Measurements from ENCODE around the gene FABP1. TPM values are rescaled to one million over a fixed set of nuclear protein-coding genes. Genes with fewer than 3 reads are reported as not detected.

The FABP1 gene
- total RNA-seq, 2 donors from 2014 or later = not detected

DNA sequence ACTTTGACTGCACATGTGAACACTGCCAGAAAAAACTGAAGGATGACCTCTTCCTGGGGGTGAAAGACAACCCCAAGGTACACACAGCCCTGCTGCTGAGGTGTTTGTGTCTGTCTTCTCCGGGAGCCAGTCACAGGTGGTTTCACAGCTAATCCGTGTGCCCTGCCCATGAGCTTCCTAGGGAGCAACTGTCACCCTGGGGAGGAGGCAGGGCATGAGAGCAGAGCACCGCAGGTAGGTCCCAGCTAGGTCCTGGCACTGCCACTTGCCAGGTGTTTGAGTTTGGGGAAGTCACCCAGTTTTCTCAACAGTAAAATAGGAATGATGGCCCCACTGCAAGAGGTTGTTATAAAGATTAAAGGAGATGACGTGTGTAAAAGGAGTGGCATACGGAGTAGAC lies 31.2 kb downstream of the FABP1 start:
- no peak for DNase-seq
- Mint-ChIP-seq H3K27me3 (ENCODE audit: low read depth) (no peaks in the 10 kb centered on the region), H3K4me3 (no peak overlapping the region), H3K9me3 (no peaks in the 10 kb centered on the region), H3K4me1 (ENCODE audit: low read depth) (peaks cover 4% of the 10 kb centered on the region), H3K27ac (no peak overlapping the region), H3K36me3 (ENCODE audit: insufficient read depth in 2 of 2) (no peaks in the 10 kb centered on the region)
- no peak for ATAC-seq (replicated peaks in 1 of 2)

DNA sequence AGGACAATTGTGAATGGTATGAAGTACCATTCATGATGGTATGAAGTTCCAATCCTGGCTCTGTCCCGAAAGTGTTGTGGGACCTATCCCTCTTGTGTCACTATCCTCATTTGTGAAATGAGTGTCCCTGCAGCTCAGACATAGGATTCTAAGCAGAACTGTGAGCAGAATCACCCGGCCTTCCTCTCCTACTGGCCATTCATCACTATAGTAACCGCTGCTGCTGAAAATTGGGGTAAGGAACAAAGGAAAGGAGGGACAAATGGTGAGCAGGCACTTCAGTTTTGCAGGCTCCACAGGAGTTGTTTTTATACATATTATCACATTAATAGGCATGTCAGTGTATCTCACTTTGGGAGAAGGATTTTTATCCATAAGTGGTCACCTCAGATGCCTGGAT lies 32.8 kb downstream of the FABP1 start:
- H3K4me1 Mint-ChIP-seq (ENCODE audit: low read depth) = peaks cover 15% of the 10 kb centered on the region
- ATAC-seq (replicated peaks in 1 of 2) (no peak), DNase-seq (no peak)
- no peak overlapping the region for H3K4me3 Mint-ChIP-seq
- H3K9me3 Mint-ChIP-seq = no peaks in the 10 kb centered on the region
- H3K36me3 Mint-ChIP-seq (ENCODE audit: insufficient read depth in 2 of 2) = no peaks in the 10 kb centered on the region
- no peaks in the 10 kb centered on the region for H3K27me3 Mint-ChIP-seq (ENCODE audit: low read depth)
- no peak overlapping the region for H3K27ac Mint-ChIP-seq

DNA sequence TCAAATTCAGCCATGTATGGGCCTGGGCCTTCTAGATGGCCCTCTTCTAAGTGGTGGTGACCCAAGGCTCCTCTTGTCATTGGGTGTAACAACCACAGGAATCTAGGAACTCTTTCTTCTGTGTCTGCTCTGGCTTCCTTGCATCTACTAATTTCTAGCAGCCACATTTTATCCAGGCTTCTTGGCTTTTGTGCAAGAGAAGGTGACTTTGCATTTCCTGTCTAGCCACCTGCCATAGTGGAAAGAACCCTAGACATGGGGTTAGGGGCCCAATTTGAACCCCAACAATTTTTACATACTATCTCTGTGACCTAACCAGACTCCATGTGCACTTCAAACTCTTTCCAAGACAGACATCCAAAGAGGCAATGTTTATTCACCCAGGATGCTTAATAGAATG lies 35.1 kb downstream of the FABP1 start:
- Mint-ChIP-seq H3K27me3 (ENCODE audit: low read depth) (no peaks in the 10 kb centered on the region), H3K36me3 (ENCODE audit: insufficient read depth in 2 of 2) (no peaks in the 10 kb centered on the region), H3K4me3 (no peak overlapping the region), H3K9me3 (no peaks in the 10 kb centered on the region), H3K27ac (no peak overlapping the region), H3K4me1 (ENCODE audit: low read depth) (peaks cover 17% of the 10 kb centered on the region)
- no peak for DNase-seq
- no peak for ATAC-seq (replicated peaks in 1 of 2)

DNA sequence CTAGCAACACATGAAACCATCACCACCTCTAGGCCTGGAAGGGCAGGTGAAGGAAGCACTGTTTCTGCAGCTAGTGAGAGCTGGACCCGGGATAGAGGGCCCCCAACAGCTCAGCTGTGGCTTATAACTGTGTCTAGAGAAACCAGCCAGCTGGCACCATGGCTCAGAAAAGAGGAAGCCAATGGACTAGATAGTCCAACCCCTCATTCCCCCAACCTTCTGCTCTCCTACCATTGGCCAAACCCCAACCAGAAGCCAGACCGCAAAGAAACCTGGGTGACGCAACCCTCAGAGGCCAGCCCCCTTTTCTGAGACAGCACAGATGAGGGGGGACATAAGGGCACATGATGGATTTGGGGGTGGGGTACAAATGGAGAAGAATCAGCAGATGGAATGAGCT lies 35.9 kb downstream of the FABP1 start:
- DNase-seq (no peak), ATAC-seq (replicated peaks in 1 of 2) (no peak)
- no peaks in the 10 kb centered on the region for H3K27me3 Mint-ChIP-seq (ENCODE audit: low read depth)
- peaks cover 17% of the 10 kb centered on the region for H3K4me1 Mint-ChIP-seq (ENCODE audit: low read depth)
- no peaks in the 10 kb centered on the region for H3K9me3 Mint-ChIP-seq
- H3K36me3 Mint-ChIP-seq (ENCODE audit: insufficient read depth in 2 of 2) = no peaks in the 10 kb centered on the region
- H3K4me3 Mint-ChIP-seq = no peak overlapping the region
- no peak overlapping the region for H3K27ac Mint-ChIP-seq

DNA sequence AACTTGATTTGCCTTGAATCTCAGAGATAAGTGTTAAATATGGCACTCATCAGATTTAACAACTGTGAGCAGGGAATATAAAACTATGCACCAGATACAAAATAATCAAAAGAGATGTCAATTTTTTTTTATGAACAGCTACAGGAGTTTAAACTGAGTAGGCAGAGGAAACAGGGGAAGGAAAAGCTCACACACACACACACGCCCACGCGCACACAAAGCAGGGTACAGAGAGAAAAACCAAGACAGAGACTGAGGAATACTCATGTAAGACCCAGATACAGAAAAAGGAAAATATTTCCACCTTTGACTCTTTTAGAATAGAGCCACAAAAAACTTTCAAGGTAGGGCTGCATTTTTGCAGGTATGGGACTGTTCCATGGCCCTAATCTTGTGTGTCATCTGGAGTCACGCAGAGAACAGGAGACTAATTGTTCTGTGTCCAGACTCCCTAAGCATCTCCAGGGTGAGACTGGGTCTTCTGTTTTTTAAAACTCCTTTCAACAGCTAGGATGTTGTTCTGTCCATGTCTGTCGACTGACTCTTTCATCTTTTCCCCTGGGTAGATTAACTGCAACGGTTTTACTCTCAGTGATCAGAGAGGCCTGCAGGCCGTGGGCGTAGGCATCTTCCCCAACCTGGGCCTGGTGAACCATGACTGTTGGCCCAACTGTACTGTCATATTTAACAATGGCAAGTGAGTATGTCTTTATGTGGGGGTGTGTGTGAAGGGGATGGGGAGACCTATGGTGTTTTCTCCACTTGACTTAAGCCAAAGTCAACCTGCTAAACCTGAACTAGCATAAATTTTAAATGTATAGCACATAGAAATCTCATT lies 37.2 kb downstream of the FABP1 start:
- peaks cover 17% of the 10 kb centered on the region for H3K4me1 Mint-ChIP-seq (ENCODE audit: low read depth)
- no peaks in the 10 kb centered on the region for H3K9me3 Mint-ChIP-seq
- ATAC-seq (replicated peaks in 1 of 2) = peak; percentile 64 to 73
- H3K4me3 Mint-ChIP-seq = peak overlapping the region; percentile 13 to 49
- no peaks in the 10 kb centered on the region for H3K36me3 Mint-ChIP-seq (ENCODE audit: insufficient read depth in 2 of 2)
- peak overlapping the region; percentile 81 for H3K27ac Mint-ChIP-seq
- peak; percentile 15 to 29 for DNase-seq
- H3K27me3 Mint-ChIP-seq (ENCODE audit: low read depth) = no peaks in the 10 kb centered on the region

DNA sequence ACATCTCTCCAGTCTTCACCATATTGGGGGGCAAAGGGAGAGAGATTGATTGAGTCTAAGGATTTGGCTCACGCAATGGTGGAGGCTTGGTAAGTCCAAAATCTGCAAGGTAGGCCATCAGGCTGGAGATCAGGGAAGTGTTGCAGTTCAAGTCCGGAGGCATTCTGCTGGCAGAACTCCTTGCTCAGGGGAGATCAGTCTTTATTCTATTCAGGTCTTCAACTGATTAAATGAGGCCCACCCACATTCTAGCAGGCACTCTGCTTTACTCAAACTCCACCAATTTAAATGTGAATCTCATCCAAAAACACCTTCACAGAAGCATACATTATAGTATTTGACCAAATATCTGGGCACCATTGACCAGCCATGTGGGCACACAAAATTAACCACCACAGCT lies 38.9 kb downstream of the FABP1 start:
- H3K4me1 Mint-ChIP-seq (ENCODE audit: low read depth) = peaks cover 17% of the 10 kb centered on the region
- no peaks in the 10 kb centered on the region for H3K9me3 Mint-ChIP-seq
- ATAC-seq (replicated peaks in 1 of 2) = no peak
- no peak overlapping the region for H3K27ac Mint-ChIP-seq
- no peaks in the 10 kb centered on the region for H3K27me3 Mint-ChIP-seq (ENCODE audit: low read depth)
- no peaks in the 10 kb centered on the region for H3K36me3 Mint-ChIP-seq (ENCODE audit: insufficient read depth in 2 of 2)
- no peak for DNase-seq
- no peak overlapping the region for H3K4me3 Mint-ChIP-seq

DNA sequence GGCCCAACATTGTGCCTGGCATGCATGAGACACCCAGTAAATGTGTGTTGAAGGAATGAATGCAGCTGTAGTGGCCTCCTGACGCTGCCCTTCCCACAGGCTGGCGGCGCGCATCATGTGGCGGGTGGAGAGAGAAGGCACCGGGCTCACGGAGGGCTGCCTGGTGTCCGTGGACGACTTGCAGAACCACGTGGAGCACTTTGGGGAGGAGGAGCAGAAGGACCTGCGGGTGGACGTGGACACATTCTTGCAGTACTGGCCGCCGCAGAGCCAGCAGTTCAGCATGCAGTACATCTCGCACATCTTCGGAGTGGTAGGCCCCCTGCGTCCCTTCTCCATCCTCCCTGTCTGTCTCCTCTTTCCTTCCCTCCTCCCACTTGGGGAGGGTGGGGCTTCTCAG lies 40.1 kb downstream of the FABP1 start:
- no peak overlapping the region for H3K4me3 Mint-ChIP-seq
- H3K27ac Mint-ChIP-seq = no peak overlapping the region
- DNase-seq (no peak), ATAC-seq (replicated peaks in 1 of 2) (no peak)
- H3K36me3 Mint-ChIP-seq (ENCODE audit: insufficient read depth in 2 of 2) = no peaks in the 10 kb centered on the region
- peaks cover 17% of the 10 kb centered on the region for H3K4me1 Mint-ChIP-seq (ENCODE audit: low read depth)
- H3K9me3 Mint-ChIP-seq = no peaks in the 10 kb centered on the region
- no peaks in the 10 kb centered on the region for H3K27me3 Mint-ChIP-seq (ENCODE audit: low read depth)

DNA sequence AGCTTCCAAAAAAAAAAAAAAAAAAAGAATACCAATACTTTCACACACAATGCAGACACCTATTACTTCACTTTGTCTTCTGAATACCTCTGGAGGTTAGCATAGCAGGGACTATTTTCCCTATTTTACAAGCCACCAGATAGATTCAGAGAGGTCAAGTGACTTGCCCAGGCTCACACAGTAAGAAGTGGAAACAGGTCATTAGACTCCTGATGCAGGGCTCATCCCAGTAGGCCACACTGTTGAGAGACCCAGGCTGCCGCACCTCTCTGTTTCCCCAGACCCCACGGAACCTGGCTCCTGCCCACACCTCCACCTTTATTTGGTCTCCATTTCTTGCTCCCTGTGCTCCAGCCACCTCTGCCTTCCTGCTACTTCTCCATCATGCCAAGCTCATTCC lies 40.8 kb downstream of the FABP1 start:
- no peak overlapping the region for H3K27ac Mint-ChIP-seq
- no peaks in the 10 kb centered on the region for H3K27me3 Mint-ChIP-seq (ENCODE audit: low read depth)
- ATAC-seq (replicated peaks in 1 of 2) (no peak), DNase-seq (no peak)
- H3K4me3 Mint-ChIP-seq = no peak overlapping the region
- no peaks in the 10 kb centered on the region for H3K36me3 Mint-ChIP-seq (ENCODE audit: insufficient read depth in 2 of 2)
- peaks cover 17% of the 10 kb centered on the region for H3K4me1 Mint-ChIP-seq (ENCODE audit: low read depth)
- no peaks in the 10 kb centered on the region for H3K9me3 Mint-ChIP-seq

DNA sequence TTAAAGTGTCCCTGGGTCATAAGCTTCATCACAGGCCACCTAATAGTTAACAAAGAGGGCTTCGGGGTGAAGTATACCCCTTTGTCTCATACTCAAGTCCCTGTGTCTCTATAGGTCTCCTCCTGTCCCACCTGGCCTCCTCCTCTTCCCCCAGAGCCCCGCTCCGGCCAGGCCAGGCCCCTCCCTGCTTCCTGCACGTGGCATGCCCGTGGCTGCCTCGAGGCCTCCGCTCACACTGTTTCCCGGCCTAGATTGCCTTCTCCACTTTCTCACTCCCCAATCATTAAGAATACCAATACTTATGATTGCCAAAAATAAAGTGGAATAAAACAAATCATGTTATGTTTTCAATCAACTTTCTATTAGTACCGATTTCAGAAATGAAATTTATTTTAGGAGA lies 41.5 kb downstream of the FABP1 start:
- ATAC-seq (replicated peaks in 1 of 2) (no peak), DNase-seq (no peak)
- Mint-ChIP-seq H3K36me3 (ENCODE audit: insufficient read depth in 2 of 2) (no peaks in the 10 kb centered on the region), H3K4me1 (ENCODE audit: low read depth) (peaks cover 17% of the 10 kb centered on the region), H3K27ac (no peak overlapping the region), H3K9me3 (no peaks in the 10 kb centered on the region), H3K27me3 (ENCODE audit: low read depth) (no peaks in the 10 kb centered on the region), H3K4me3 (no peak overlapping the region)

DNA sequence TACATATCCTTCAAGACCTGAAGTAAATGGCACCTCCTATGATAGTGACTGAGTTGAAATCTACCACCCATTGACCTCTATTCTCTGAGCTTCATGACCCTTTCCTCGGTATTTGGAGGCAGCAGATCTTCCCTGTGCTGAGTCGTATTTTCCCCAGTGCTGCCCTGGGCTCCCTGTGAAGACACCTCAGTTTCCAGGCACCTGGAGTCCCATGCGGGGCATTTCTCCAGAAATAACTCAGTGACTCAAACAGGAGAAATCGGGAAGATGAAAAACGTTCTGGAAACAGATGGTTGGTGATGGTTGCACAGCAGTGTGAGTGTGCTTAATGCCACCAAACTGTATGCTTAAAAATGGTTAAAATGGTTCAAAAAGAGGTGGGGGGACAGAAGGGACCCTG lies 42.3 kb downstream of the FABP1 start:
- ATAC-seq (replicated peaks in 1 of 2) (no peak), DNase-seq (no peak)
- Mint-ChIP-seq H3K27me3 (ENCODE audit: low read depth) (no peaks in the 10 kb centered on the region), H3K27ac (no peak overlapping the region), H3K9me3 (no peaks in the 10 kb centered on the region), H3K36me3 (ENCODE audit: insufficient read depth in 2 of 2) (no peaks in the 10 kb centered on the region), H3K4me1 (ENCODE audit: low read depth) (peaks cover 10% of the 10 kb centered on the region), H3K4me3 (no peak overlapping the region)

DNA sequence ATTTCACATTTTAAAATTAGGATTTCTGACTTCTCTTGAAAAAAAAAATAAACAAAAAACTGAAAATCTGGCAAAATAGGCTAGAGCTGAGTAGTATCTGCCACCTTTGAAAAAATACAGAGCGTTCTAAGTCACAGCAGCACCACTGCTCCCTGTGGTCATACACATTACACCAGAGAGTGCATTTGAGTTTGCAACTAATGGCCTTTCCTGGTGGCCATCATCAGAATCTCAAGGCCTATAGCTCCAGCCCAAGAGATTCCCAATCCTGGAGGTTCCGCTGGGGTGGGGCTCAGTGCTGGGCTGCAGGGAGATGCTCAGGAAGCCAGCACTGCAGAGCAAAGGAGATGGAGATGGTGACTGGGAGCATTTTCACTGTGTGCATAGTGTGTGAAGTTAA lies 42.8 kb downstream of the FABP1 start:
- no peaks in the 10 kb centered on the region for H3K9me3 Mint-ChIP-seq
- no peaks in the 10 kb centered on the region for H3K27me3 Mint-ChIP-seq (ENCODE audit: low read depth)
- DNase-seq (no peak), ATAC-seq (replicated peaks in 1 of 2) (no peak)
- H3K4me1 Mint-ChIP-seq (ENCODE audit: low read depth) = peaks cover 5% of the 10 kb centered on the region
- no peaks in the 10 kb centered on the region for H3K36me3 Mint-ChIP-seq (ENCODE audit: insufficient read depth in 2 of 2)
- H3K4me3 Mint-ChIP-seq = no peak overlapping the region
- H3K27ac Mint-ChIP-seq = no peak overlapping the region

DNA sequence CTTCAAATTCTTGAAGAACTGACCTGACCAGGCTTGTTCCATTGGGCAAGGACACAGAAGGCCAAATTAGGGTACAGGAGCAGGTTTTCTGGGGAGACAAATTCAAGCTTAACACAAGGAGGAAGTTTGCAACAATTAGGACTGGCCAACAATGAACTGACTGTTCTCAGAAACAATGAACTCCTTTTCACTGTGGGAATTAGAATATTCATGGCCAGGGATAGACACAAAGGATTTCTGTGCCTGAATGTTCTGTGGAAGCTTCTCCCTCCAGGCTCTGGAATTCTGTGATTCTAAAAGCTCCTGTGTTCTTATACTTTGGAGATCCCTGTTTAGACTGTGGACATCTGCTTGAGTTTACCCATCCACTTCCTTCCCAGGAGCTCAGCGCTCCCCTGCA lies 45.1 kb downstream of the FABP1 start:
- H3K9me3 Mint-ChIP-seq = no peaks in the 10 kb centered on the region
- H3K4me1 Mint-ChIP-seq (ENCODE audit: low read depth) = no peaks in the 10 kb centered on the region
- no peaks in the 10 kb centered on the region for H3K36me3 Mint-ChIP-seq (ENCODE audit: insufficient read depth in 2 of 2)
- H3K4me3 Mint-ChIP-seq = no peak overlapping the region
- DNase-seq (no peak), ATAC-seq (replicated peaks in 1 of 2) (no peak)
- no peak overlapping the region for H3K27ac Mint-ChIP-seq
- no peaks in the 10 kb centered on the region for H3K27me3 Mint-ChIP-seq (ENCODE audit: low read depth)

DNA sequence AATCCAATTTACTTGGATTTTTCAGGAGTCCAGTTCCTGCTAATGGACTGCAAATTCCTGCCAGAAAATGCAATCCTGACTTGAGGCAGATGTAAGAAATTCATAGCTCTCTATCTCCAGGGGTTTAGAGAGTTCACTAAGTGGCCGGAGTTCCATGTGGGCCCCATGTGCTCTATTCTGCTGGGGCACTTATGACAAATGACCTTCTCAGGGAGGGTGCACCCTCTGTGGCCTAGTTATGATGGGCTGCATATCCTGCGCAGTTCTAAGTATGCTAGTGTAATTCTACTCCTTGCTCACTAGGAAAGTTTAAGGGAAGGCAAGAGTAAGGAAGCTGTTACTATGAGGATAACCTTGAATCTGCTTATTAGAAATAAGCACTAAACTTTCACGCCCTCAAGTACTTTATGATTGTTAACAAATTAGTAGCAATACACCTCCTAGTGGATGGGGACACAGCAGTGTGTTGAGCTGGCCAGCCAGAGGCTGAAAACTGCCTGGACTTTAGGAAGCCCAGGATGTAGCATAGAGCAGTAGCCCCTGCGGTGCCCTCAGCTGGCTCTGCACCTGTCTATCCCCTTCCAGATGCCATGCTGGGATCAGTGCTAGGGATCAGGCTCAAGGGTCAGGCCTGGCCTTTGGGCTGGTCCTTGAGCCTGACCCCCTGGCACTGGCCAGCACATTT lies 45.8 kb downstream of the FABP1 start:
- Mint-ChIP-seq H3K4me1 (ENCODE audit: low read depth) (no peaks in the 10 kb centered on the region), H3K4me3 (no peak overlapping the region), H3K36me3 (ENCODE audit: insufficient read depth in 2 of 2) (no peaks in the 10 kb centered on the region), H3K27ac (no peak overlapping the region), H3K9me3 (no peaks in the 10 kb centered on the region), H3K27me3 (ENCODE audit: low read depth) (no peaks in the 10 kb centered on the region)
- DNase-seq = no peak
- ATAC-seq (replicated peaks in 1 of 2) = no peak

DNA sequence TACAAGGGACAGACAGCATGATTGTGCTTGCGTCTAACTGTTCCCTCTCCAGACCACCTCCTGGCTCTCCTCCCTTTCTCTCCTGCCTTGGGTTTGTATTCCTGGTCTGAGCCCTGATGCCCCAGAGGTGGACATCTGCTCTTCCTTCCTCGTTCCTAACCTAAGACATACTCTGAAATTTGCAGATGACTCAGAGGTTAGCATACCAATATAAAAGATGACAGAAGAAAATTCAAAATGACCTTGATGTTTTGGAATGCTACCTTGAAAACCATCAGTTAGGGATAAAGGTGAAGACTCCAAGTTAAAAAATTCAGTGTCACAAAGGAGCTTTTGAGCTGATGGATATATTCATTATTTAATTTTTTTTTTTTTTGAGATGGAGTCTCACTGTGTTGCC lies 47.3 kb downstream of the FABP1 start:
- Mint-ChIP-seq H3K36me3 (ENCODE audit: insufficient read depth in 2 of 2) (no peaks in the 10 kb centered on the region), H3K4me3 (no peak overlapping the region), H3K27ac (no peak overlapping the region), H3K27me3 (ENCODE audit: low read depth) (no peaks in the 10 kb centered on the region), H3K4me1 (ENCODE audit: low read depth) (no peaks in the 10 kb centered on the region), H3K9me3 (no peaks in the 10 kb centered on the region)
- DNase-seq (no peak), ATAC-seq (replicated peaks in 1 of 2) (no peak)
